ENCODE measurements around the gene CTTNBP2NL. TPM values are rescaled to one million over a fixed set of nuclear protein-coding genes. Genes with fewer than 3 reads are reported as not detected.

CTTNBP2NL gene
- total and polyA plus RNA-seq, 2 of the 4 experiments (the other 2 are of a cell fraction) = 12.4 to 22.0 TPM

GRCh38 chr1:112506731-112507130 lies 110.7 kb downstream of the CTTNBP2NL start:
- H2BK20ac ChIP-seq (ENCODE audit: low read depth, low read length) = no peak overlapping the region
- H2AK9ac ChIP-seq (replicated peaks; ENCODE audit: low read depth, low read length, poor library complexity) = no peak overlapping the region
- no peak overlapping the region for H2BK15ac ChIP-seq (ENCODE audit: low read depth, low read length)
- H3K23ac ChIP-seq (ENCODE audit: low read depth, low read length) = no peak overlapping the region
- peaks cover 4% of the 10 kb centered on the region; the same call in 1 of the 2 replicates for H3K9me3 ChIP-seq (ENCODE audit: control insufficient read depth, insufficient read depth, low read length)
- no peak for TF ChIP-seq USF2 (IDR thresholded peaks at IDR 0.05; ENCODE audit: low read depth, low read length)
- no peak for TF ChIP-seq POLR2A (IDR thresholded peaks at IDR 0.05; ENCODE audit: low read depth, low read length)
- no peak for TF ChIP-seq BHLHE40 (IDR thresholded peaks at IDR 0.05; ENCODE audit: low read depth, low read length)
- TF ChIP-seq NFE2L2 (IDR thresholded peaks at IDR 0.05; ENCODE audit: low read depth, low read length) = no peak
- no peak for TF ChIP-seq CEBPB (IDR thresholded peaks at IDR 0.05; ENCODE audit: low read depth, low read length)
- no peak for TF ChIP-seq FOS (IDR thresholded peaks at IDR 0.05; ENCODE audit: low read depth, low read length)
- H3K79me1 ChIP-seq (ENCODE audit: low read depth in 1 of 2, low read length in 2 of 2) = no peaks in the 10 kb centered on the region
- BruUV-seq (replicated peaks) = no TSS peak
- H2BK120ac ChIP-seq (ENCODE audit: low read depth, low read length) = no peak overlapping the region
- no peaks in the 10 kb centered on the region for H4K20me1 ChIP-seq (ENCODE audit: insufficient read depth, low read length)
- no peak overlapping the region for H2AK5ac ChIP-seq (ENCODE audit: low read depth, low read length)
- H4K91ac ChIP-seq (ENCODE audit: insufficient read depth, low read depth, low read length) = no peak overlapping the region
- DNase-seq (no peak), ATAC-seq (ENCODE audit: low read depth) (no peak)
- H3K9ac ChIP-seq (ENCODE audit: low read depth, low read length) = no peak overlapping the region
- intact Hi-C loops (cut with micrococcal nuclease) (no loop called here), dilution Hi-C loops (cut with HindIII; ENCODE audit: low sequenced_read_pairs, unreplicated experiment) (no loop called here), in situ Hi-C loops (cut with MboI; ENCODE audit: low sequenced_read_pairs) (loop anchor here (10.0 kb wide), 1 partner anchor 198 kb away; the partner anchor contains the start of gene RHOC)
- 97% methylated on average over 5 of the region's 8 CpGs; no CpG with 5 or more reads in 1 of the 2 experiments for WGBS, 2 experiments (ENCODE audit: extremely low coverage in 2 of 2, insufficient read length in 1 of 2)
- H3K56ac ChIP-seq (ENCODE audit: extremely low read depth, insufficient read depth, low read length) = no peak overlapping the region
- no peak overlapping the region for H2BK5ac ChIP-seq (ENCODE audit: low read depth, low read length, poor library complexity, severe bottlenecking)
- peaks cover 57% of the 10 kb centered on the region for H3K27me3 ChIP-seq (ENCODE audit: control insufficient read depth, insufficient read depth, low read length)
- H3K4me2 ChIP-seq (ENCODE audit: low read depth, low read length) = no peak overlapping the region
- H3K4me3 ChIP-seq (ENCODE audit: insufficient read depth, low read depth, low read length) = no peak overlapping the region
- no peak overlapping the region for H3K18ac ChIP-seq (ENCODE audit: low read depth, low read length)
- POLR2A ChIA-PET (ENCODE audit: unreplicated experiment) = no interaction called here
- no peak overlapping the region for H3K27ac ChIP-seq (ENCODE audit: insufficient read depth, low read length)
- H3K14ac ChIP-seq (replicated peaks; ENCODE audit: low read depth, low read length) = no peak overlapping the region
- no peak overlapping the region for H3K4ac ChIP-seq (ENCODE audit: low read depth, low read length)
- H3K4me1 ChIP-seq (ENCODE audit: control insufficient read depth, insufficient read depth, low read length) = peaks cover 8% of the 10 kb centered on the region; the same call in 1 of the 2 replicates
- H4K8ac ChIP-seq (ENCODE audit: low read depth in 2 of 2, low read length in 2 of 2) = no peak overlapping the region
- H3K36me3 ChIP-seq (ENCODE audit: control insufficient read depth, insufficient read depth, low read length) = no peaks in the 10 kb centered on the region
- no peak overlapping the region for H2AFZ ChIP-seq (replicated peaks; ENCODE audit: low read length, poor library complexity)
- CTCF ChIA-PET = interaction anchor here (0.6 kb wide), 1 partner anchor 105 kb away, joined by 5 read pairs; no protein-coding TSS in a partner anchor
- H4K5ac ChIP-seq (ENCODE audit: low read depth, low read length) = no peak overlapping the region
- H3K9me1 ChIP-seq (ENCODE audit: insufficient read depth, low read length) = no peaks in the 10 kb centered on the region
